ENCODE measurements around the gene METTL27.
"Not testable (repeated sequence)": the region's sequence is repeated elsewhere in the genome, so short reads cannot be mapped to it uniquely, and the experiment has no call there.

METTL27 gene

GRCh38 chr7:73817121-73817520 lies 25.2 kb downstream of the METTL27 start:
- DNase-seq, result no peak

- DNase-seq, result no peak
These were observed 26.9 kb downstream of the METTL27 start for GRCh38 chr7:73815436-73815835.

GRCh38 chr7:73812996-73813395 lies 29.3 kb downstream of the METTL27 start:
- DNase-seq, result no peak

- DNase-seq, result peak; percentile 72
These were observed 30.6 kb downstream of the METTL27 start for GRCh38 chr7:73811760-73812168.

DNA sequence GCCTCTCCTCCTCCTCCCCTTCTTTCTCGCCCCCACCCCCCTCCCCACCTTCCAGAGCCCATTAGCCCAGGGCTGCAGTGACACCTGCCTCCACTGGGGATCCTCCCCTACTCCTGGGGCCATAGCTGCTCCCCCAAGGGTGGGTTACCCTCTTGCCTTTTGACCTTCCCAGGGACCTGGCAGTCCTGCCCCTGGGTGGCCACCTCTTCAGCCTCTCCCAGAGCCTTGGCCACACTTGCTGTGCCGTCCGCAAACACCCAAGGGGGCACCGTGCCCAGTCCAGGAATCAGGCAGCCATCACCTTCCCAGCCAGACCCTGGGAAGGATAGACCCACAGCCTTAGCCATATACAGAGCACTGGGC lies 31.3 kb downstream of the METTL27 start:
- no peak for DNase-seq

DNA sequence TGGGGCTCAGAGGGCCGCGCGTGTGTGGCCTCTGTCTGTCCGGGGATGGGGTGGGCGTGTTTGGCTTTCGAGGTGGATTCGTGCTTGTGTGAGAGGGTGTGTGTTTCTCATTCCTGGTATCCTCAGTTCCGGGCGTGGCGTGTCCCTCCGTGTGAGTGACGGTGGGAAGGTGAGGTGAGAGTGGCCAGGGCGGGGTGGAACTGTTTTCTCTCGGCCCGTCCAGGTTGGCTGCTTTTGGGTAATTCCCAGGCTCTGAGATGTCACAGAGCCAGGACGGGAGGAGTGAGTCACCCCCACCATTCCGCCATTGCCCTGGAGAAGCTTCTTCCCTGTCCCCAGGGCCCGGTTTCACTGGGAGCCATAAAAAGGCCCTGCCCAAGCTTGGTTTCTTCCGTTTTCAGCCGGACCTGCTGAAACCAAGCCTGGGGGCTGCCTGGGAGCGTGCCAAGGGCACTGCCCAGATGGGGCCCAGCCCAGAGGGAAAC lies 32.8 kb downstream of the METTL27 start:
- DNase-seq, result no peak

DNA sequence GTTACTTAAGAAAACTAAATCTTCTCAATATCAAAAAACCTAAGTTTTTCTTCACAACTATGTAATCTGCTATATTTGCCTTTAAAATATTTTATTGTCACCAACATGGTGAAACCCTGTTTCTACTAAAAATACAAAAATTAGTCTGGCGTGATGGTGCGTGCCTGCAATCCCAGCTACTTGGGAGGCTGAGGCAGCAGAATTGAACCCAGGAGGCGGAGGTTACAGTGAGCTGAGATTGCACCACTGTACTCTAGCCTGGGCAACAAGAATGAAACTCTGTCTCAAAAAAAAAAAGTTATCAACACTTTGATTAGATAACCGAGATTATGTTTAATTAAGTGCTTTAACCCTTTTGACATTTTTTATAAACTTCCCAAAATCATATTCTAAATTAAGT lies 39.9 kb downstream of the METTL27 start:
- no peak for DNase-seq

DNA sequence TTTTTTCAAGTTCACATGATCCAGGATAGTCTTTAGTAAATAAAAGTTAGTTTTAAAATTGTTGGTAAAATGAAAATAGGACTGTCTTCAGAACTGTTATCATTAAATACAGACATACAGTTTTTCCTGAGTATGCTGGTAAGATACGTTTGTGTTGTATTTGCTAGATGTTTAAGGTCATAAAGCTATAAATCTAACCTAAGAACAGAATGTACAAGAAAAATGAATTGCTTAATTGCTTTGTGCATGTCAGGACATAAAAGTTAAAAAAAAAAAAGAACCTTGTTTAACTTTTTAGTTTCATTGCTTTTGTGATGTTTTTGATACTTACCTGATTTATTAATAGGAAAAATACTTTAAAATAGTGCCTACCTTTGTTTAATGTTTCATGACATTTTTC lies 40.7 kb downstream of the METTL27 start:
- no peak for DNase-seq

- no peak for DNase-seq
These were observed 42.8 kb downstream of the METTL27 start for GRCh38 chr7:73799282-73800141.

DNA sequence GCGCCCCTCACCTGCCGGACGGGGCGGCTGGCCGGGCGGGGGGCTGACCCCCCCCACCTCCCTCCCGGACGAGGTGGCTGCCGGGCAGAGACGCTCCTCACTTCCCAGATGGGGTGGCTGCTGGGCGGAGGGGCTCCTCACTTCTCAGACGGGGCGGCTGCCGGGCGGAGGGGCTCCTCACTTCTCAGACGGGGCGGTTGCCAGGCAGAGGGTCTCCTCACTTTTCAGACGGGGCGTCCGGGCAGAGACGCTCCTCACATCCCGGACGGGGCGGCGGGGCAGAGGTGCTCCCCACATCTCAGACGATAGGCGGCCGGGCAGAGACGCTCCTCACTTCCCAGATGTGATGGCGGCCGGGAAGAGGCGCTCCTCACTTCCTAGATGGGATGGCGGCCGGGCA lies 45.1 kb downstream of the METTL27 start:
- DNase-seq, result not testable (repeated sequence)

- not testable (repeated sequence) for DNase-seq
These were observed 45.7 kb downstream of the METTL27 start for GRCh38 chr7:73796656-73797055.

DNA sequence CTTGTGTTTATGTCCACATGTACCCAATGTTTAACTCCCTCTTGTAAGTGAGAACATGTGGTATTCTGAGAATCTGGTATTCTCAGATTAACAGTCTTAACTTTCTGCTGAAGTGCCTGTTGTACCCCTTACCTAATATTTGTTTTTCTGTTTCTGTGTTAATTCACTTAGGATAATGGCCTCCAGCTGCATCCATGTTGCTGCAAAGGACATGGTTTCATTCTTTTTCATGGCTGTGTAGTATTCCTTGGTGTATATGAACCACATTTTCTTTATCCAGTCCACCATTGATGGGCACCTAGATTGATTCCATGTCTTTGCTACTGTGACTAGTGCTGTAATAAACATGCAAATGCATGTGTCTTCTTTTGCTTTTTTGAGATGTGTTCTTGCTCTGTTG lies 47.1 kb downstream of the METTL27 start:
- not testable (repeated sequence) for DNase-seq

- DNase-seq, result not testable (repeated sequence)
These were observed 51.1 kb downstream of the METTL27 start for GRCh38 chr7:73791170-73791690.

DNA sequence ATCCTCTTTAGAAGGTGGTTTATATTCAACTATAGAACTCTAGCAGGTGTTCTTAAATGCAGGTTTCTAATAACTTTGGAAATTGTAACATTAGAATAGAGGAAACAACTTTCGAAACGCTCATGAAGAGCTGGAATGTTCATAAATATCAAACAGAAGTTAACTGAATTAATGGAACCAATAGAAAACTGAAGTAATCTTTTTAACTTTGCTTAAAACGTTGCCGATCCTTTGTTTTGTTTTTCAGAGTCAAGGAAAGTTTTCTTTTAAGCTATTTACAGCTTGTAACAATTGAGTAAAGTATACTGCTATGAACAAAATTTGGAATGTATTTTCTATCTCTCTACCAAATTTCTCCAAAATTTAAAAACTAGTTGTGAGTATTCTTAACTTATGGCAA lies 53.3 kb downstream of the METTL27 start:
- DNase-seq, result no peak

DNA sequence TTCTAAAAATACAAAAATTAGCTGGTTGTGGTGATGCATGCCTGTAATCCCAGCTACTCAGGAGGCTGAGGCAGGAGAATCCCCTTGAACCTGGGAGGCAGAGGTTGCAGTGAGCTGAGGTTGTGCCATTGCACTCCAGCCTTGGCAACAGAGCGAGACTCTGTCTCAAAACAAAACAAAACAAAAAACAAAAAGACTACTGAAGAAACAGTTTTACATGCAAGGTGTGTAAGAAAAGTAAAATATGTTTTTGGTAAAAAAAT lies 54.6 kb downstream of the METTL27 start:
- not testable (repeated sequence) for DNase-seq

- DNase-seq, result no peak
These were observed 55.7 kb downstream of the METTL27 start for GRCh38 chr7:73786588-73786987.

Measured in NCI-H774 (cell line).